Uterus (tissue), 2 donors: ENCODE results near the gene AFG1L.

Experiments
- CTCF ChIP-seq, 4 experiments: fragments of 200-600 bp in 2 of 4; fragments of 450-650 bp in 2 of 4; sonication (generic) in 2 of 4; IDR thresholded peaks; one replicate each; pipeline ENCODE4 v1.5.1; 2016 to 2019; ENCODE audit warnings: antibody characterized with exemption in 4 of 4, mild to moderate bottlenecking in 2 of 4, moderate library complexity in 1 of 4
- POLR2A ChIP-seq, 2 donors: fragments of 450-650 bp; IDR thresholded peaks; one replicate each; pipeline ENCODE4 v1.6.1; 2016; ENCODE audit warnings: antibody characterized with exemption in 2 of 2, mild to moderate bottlenecking in 1 of 2, moderate library complexity in 1 of 2

- TF ChIP-seq CTCF (IDR thresholded peaks at IDR 0.05) (no peak), POLR2A (IDR thresholded peaks at IDR 0.05) (no peak)
Observed at GRCh38 chr6:108564178-108564577, 269.3 kb downstream of the AFG1L start.
